Activated T-cell treated with anti-CD3 and anti-CD28 coated beads, Interleukin-2, amount 50 U/mL, for 72 hours (primary cell): ENCODE measurements around the gene KDF1. TPM values are rescaled to one million over a fixed set of nuclear protein-coding genes. Genes with fewer than 3 reads are reported as not detected.
A peak's percentile ranks its signal among the peaks of the same experiment; 100 is the strongest.

Experiments
- ATAC-seq, 2 donors: fragments of 150-1000 bp; cut with Tn5 transposase; replicated peaks in 1 of 2; 2 replicates each; pipeline ENCODE4 v1.10.0; 2021; ENCODE audit warnings: moderate library complexity in 2 of 2, mild to moderate bottlenecking in 1 of 2
- DNase-seq, 2 donors: peaks; one replicate each; pipeline ENCODE4 v3.0.0; 2021 to 2022; ENCODE audit warnings: mixed read lengths in 1 of 2
- H3K27ac Mint-ChIP-seq: one replicate; pipeline ENCODE4 v1.8.0; 2022; ENCODE audit warnings: mild to moderate bottlenecking, moderate library complexity, mixed read lengths
- H3K27me3 Mint-ChIP-seq: one replicate; pipeline ENCODE4 v1.8.0; 2022; ENCODE audit warnings: low read depth, mixed read lengths
- H3K36me3 Mint-ChIP-seq, 2 donors: one replicate each; pipeline ENCODE4 v1.8.0; 2022; ENCODE audit warnings: mixed read lengths in 2 of 2, mild to moderate bottlenecking in 1 of 2; ENCODE audit not compliant: insufficient read depth in 2 of 2
- H3K4me1 Mint-ChIP-seq: one replicate; pipeline ENCODE4 v1.8.0; 2022; ENCODE audit warnings: low read depth, mixed read lengths
- H3K4me3 Mint-ChIP-seq, 2 donors: one replicate each; pipeline ENCODE4 v1.8.0; 2022; ENCODE audit warnings: mild to moderate bottlenecking in 2 of 2, mixed read lengths in 2 of 2, moderate library complexity in 2 of 2
- H3K9me3 Mint-ChIP-seq, 2 donors: one replicate each; pipeline ENCODE4 v1.8.0; 2022; ENCODE audit warnings: mixed read lengths in 2 of 2
- total RNA-seq, 2 donors: library from RNA; stranded (reverse); gene quantifications; one replicate each; pipeline ENCODE4 v1.2.3, GENCODE V29; 2022

The KDF1 gene
- total RNA-seq, 2 donors from 2014 or later = 1.1 TPM

DNA sequence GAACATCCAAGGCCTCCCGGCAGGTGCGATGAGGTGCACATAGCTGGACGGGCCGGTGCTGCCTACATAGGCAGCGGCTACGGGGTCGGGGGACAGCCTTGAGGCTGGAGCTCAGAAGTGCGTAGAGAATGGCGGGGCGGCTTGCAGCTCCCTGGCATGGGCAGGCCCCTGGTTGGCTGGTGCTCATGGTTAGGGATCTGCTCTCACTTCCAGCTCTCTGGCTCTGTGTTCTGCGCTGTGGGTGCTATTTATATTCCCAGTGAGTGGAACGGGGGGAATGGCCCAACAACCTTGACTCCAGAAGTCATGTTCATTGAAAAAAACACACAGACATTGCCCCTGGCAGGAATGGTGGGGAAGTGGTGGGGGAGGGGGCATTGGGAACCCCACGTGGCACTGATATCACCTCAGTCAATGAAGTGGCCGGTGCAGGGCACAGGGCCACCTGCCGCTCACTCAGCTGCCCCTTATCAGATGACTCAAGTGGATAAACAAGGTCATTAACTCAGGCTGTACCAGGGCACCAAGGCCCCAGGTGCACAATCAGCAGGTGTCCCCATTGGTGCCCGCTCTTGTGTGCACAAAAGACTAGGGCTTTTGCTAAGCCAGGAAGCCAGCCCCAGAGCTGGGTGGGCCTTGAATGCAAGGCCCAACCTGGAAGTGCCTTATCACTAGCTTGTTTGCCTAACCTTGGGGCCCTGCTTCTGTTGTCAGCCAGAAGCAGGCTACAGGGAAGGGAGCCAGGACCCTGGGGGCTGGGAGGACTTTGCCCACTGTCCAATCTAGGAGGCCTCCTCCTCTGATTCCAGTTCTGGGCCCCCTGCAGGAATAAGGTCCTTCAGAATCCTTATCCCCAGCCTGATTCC, 46.3 kb downstream of the KDF1 start, which contains the start of gene NR0B2:
Gene NR0B2, minus strand, starts transcription at position 222 of the 866 bp plus-strand sequence. Its CDS starts 35 bp downstream, at position 187.
- Mint-ChIP-seq H3K27me3 (no peaks in the 10 kb centered on the region), H3K36me3 (no peaks in the 10 kb centered on the region), H3K27ac (no peak within 1 kb of the TSS), H3K9me3 (no peaks in the 10 kb centered on the region), H3K4me3 (no peak within 1 kb of the TSS), H3K4me1 (no peaks in the 10 kb centered on the region)
- DNase-seq (no peak), ATAC-seq (no peak)

DNA sequence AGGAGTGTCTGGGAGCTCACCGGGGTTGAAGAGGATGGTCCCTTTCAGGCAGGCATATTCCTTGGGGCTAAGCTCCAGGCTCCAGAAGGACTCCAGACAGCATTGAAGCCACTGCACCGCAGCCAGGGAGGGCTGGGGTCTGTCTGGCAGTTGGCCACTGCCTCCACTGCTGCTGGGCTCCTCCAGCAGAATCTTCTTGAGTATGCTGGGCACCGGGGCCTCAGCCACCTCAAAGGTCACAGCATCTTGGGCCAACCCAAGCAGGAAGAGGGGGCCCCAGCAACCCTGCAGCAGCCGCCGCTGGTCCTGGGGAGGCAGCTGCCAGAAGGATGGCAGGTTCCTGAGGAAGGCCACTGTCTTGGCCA, 46.9 kb downstream of the KDF1 start:
- H3K4me1 Mint-ChIP-seq = no peaks in the 10 kb centered on the region
- ATAC-seq = no peak
- H3K27ac Mint-ChIP-seq = no peak overlapping the region
- no peak for DNase-seq
- no peak overlapping the region for H3K4me3 Mint-ChIP-seq
- H3K27me3 Mint-ChIP-seq = no peaks in the 10 kb centered on the region
- no peaks in the 10 kb centered on the region for H3K36me3 Mint-ChIP-seq
- no peaks in the 10 kb centered on the region for H3K9me3 Mint-ChIP-seq

DNA sequence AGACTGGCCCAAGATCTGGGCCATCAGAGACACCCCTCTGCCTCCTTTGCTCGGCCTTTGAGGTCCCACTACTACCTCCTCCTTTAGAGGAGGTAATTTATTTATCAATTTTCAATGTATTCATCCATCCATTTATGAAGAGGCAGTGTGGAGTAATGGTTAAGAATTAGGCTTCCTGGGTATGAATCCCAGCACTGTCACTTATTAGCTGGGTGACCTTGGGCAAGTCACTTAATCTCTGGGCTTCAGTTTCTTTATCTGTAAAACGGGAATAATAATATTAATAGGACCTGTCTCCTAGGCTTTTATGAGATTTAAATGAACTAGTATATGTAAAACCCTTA, 48.1 kb downstream of the KDF1 start:
- no peaks in the 10 kb centered on the region for H3K4me1 Mint-ChIP-seq
- no peaks in the 10 kb centered on the region for H3K36me3 Mint-ChIP-seq
- H3K27ac Mint-ChIP-seq = no peak overlapping the region
- no peak for DNase-seq
- no peaks in the 10 kb centered on the region for H3K9me3 Mint-ChIP-seq
- ATAC-seq = no peak
- H3K4me3 Mint-ChIP-seq = no peak overlapping the region
- H3K27me3 Mint-ChIP-seq = no peaks in the 10 kb centered on the region

DNA sequence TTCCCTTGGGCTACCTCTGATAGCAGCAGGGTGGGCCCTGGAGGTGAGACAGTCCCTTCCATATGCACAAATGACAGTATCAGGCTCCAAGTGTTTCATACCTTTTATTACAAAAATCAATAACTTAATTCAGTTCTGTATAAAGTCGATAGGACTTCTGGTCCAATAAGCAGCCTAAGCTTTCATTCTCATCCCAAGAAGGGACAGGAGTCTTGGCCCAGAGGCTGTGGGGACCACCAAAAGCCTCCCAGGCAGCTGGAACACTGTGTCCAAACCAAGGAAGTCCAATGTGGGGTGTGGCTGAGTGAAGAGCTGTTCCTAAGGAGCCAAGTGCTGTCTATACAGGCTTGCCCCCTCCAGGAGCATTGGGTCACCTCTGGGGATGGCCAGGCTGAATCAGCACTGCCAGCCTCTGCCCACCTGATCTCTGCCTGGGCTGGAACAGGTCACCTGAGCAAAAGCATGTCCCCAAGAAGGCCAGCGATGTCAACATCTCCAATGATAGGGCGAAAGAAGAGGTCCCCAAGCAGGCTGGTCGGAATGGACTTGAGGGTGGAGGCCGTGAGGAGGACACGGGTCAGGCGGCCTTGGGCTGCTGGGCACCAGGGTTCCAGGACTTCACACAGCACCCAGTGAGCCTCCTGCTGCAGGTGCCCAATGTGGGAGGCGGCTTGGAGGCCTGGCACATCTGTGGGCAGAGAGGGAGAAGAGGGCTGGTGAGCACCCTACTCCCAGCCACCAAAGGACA, 48.7 kb downstream of the KDF1 start:
- Mint-ChIP-seq H3K4me3 (no peak overlapping the region), H3K27me3 (no peaks in the 10 kb centered on the region), H3K36me3 (no peaks in the 10 kb centered on the region), H3K9me3 (no peaks in the 10 kb centered on the region), H3K4me1 (no peaks in the 10 kb centered on the region), H3K27ac (no peak overlapping the region)
- DNase-seq (no peak), ATAC-seq (no peak)

DNA sequence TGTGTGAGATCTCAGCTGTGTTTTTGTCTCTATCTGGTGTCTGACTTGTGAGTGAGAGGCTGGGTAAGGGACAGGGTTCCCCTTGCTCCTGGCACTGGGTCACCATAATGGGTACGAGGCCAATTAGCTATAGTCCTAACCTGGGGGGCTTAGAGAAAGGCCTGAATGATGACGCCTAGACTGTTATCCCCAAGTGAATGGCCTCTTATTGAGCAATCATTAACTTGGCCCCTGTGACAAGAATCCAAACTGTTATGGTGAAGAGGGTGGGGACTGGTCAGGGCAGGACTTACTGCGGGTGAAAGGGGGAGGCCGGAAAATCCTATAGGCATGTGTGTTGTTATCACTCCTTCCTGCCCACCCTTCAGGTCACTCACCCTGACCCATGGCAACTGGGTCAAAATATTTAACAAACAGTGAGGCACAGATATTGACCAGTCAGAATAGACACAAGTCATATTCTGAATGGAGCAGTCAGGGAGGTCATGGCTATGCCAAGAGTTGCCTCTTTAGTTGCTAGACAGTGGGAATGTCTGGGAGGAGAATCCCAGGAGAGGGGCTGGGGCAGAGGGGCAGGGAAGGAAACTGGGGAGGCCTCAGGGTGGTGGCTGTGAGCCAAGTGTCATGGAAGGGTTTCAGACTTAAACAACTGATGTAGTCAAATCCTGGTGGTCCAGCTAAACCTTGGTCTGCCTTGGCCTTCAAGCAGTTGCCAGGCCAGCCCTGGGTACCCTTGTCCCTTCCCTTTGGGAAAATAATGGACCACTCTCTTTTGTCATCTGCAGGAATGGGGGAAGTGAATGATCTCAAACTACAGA, 49.7 kb downstream of the KDF1 start:
- Mint-ChIP-seq H3K4me1 (no peaks in the 10 kb centered on the region), H3K27me3 (no peaks in the 10 kb centered on the region), H3K27ac (no peak overlapping the region), H3K4me3 (no peak overlapping the region), H3K9me3 (no peaks in the 10 kb centered on the region), H3K36me3 (no peaks in the 10 kb centered on the region)
- ATAC-seq (no peak), DNase-seq (no peak)

DNA sequence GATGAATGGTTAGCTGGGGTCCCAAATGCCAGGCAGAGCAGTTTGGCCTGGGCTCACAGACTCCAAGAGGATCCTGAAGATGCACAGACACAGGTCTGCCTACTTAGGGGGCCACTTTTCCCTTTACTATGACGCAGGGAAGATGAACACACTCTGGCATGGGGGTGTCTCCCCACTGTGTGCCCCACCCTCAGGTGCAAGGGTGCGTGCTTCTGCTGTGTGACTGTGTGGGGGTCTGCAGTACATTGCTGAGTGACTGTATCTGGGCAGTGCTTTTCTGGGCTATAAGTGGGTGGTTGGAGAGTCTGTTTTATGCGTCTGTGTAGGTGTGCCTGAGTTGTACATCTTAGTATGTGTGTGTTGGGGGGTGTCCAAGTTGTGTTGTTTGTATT, 50.3 kb downstream of the KDF1 start:
- H3K9me3 Mint-ChIP-seq = no peaks in the 10 kb centered on the region
- no peak overlapping the region for H3K27ac Mint-ChIP-seq
- no peaks in the 10 kb centered on the region for H3K27me3 Mint-ChIP-seq
- H3K4me1 Mint-ChIP-seq = no peaks in the 10 kb centered on the region
- H3K36me3 Mint-ChIP-seq = no peaks in the 10 kb centered on the region
- ATAC-seq (no peak), DNase-seq (no peak)
- H3K4me3 Mint-ChIP-seq = no peak overlapping the region

DNA sequence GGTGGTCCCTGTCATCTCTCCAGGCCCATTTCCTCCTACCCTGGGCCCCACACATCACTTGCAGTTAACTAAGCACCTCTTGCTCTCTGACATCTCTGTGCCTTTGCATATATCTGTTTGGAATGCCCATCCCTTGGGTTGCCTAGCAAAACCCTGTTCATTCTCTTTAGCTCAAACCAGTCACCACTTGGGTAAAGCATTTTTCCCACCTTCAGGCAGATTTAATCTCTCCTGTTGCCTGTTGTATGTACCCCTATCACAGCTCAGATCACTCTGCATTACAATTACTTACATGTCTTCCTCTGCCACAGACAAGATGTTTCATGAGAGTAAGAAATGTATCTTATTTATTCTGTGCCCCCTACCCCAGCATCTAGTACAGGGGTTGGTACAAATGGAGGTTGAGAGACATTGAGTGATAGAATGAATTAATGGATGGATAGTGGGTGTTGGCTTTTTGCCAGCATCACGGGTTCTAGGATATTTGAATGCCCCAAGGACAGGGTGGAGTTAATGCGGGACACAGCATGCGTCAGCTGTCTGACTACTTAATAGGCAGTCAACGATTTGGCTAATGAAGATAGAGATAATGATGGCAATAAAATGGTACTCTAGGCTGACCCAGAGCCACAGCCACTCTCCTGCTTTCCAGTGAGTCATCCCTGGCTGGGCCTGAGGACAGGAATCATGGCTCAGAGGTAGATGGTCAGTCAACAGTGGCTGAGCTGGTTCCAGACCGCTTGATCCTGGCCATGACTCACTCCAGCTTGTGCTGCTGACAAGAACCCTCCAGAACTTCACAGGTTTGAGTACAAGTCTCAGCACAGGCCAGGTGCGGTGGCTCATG, 53.0 kb downstream of the KDF1 start:
- H3K36me3 Mint-ChIP-seq = no peaks in the 10 kb centered on the region
- DNase-seq (no peak), ATAC-seq (no peak)
- no peaks in the 10 kb centered on the region for H3K27me3 Mint-ChIP-seq
- H3K9me3 Mint-ChIP-seq = no peaks in the 10 kb centered on the region
- H3K4me1 Mint-ChIP-seq = no peaks in the 10 kb centered on the region
- H3K4me3 Mint-ChIP-seq = no peak overlapping the region
- no peak overlapping the region for H3K27ac Mint-ChIP-seq

DNA sequence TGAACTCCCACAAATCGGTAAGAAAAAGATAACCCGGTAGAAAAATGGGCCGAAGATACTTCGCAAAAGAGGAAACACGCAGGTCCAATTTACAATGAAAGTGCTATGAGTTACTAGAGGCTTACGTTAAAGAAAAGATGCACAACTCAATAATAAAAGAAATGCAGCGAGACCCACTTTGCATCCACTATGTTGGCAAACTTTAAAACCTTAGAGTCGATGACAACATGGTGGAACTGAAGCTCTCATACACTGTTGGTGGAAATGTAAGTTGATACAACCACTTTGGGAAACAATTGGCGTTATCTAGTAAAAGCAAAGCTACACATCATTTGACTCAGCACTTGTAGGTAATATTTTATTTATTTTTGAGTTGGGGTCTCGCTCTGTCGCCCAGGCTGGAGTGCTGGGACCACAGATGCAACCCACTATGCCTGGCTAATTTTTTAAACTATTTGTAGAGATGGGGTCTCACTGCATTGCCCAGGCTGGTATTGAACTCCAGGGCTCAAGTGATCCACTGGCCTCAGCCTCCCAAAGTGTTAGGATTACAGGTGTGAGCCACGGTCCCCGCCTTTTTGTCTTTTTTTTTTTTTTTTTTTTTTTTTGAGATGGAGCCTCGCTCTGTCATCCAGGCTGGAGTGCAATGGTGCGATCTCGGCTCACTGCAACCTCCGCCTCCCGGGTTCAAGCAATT, 59.3 kb downstream of the KDF1 start:
- Mint-ChIP-seq H3K27ac (peak overlapping the region; percentile 99), H3K9me3 (no peaks in the 10 kb centered on the region), H3K36me3 (peaks cover 4 to 7% of the 10 kb centered on the region in 2 donors), H3K4me3 (peak overlapping the region; percentile 95 to 100), H3K4me1 (peaks cover 32% of the 10 kb centered on the region), H3K27me3 (no peaks in the 10 kb centered on the region)
- ATAC-seq (no peak), DNase-seq (no peak)

DNA sequence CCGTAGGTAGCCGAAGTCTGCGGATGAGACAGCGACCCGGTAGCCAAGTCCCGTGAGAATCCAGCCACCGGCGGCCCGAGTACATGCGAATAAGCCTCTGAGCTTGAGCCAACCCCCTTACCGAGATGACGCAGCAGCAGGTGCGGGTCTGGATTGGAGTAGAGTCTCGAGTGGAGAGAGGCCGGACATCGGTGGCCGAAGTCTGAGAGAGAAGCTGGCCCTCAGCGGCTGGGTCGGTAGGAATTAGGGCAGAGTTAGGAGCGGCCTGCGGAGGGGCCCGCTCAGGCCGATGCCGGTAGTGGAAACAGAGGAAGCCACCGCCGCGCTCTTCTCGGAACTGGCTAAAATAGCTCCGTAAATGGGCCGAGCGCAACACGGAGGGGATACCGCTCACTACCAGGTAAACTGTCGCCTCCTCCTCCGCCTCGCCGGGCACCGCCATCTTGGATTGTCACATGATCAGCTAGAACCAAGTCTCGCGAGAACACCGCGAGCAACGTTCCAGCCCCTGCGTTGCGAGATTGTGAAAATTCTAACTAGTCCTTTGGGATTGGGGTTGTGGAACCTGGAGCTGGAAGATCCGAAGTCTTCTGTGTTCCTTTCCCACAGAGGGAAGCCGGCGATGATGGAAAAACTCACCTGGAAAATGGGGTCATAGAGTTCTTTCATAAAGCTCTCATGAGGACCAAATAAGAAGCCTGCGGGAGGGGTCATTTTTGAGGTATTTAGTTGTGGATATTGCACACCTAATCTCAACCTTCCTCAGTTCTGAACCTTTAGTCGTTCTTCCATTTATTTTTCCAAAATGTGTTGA, 60.1 kb downstream of the KDF1 start, which contains the start of gene GPATCH3:
Gene GPATCH3, minus strand, starts transcription at position 467 of the 814 bp plus-strand sequence. Its CDS starts 25 bp downstream, at position 442.
- Mint-ChIP-seq H3K27me3 (no peaks in the 10 kb centered on the region), H3K4me1 (peaks cover 33% of the 10 kb centered on the region), H3K36me3 (peaks cover 4 to 7% of the 10 kb centered on the region in 2 donors), H3K27ac (peak within 1 kb of the TSS; percentile 99), H3K9me3 (no peaks in the 10 kb centered on the region), H3K4me3 (peak within 1 kb of the TSS; percentile 95 to 100)
- peak; percentile 92 to 93 for ATAC-seq
- DNase-seq = peak; percentile 88 to 92
